Calu3 (cell line): ENCODE data around the gene TRIM31. TPM values are rescaled to one million over a fixed set of nuclear protein-coding genes. Genes with fewer than 3 reads are reported as not detected.

Experiments used
- BruUV-seq: library from RNA; stranded (reverse); fragments of 400-500 nt; replicated peaks from 2 replicates; lab custom pipeline; 2021; lab: Mats Ljungman, UMichigan
- CTCF ChIA-PET: fragments of 300-600 bp; sonication (Branson Sonifier 250); formaldehyde crosslinking; loops from one replicate; lab custom pipeline; 2022; ENCODE audit warnings: antibody characterized with exemption; lab: Charles Lee
- DNase-seq: peaks from one replicate; pipeline ENCODE4 v3.0.0; 2022
- H3K27ac Mint-ChIP-seq: one replicate; pipeline ENCODE4 v1.8.0; 2022; ENCODE audit warnings: mixed read lengths; ENCODE audit not compliant: unreplicated experiment
- H3K27me3 Mint-ChIP-seq: one replicate; pipeline ENCODE4 v1.8.0; 2022; ENCODE audit warnings: mixed read lengths; ENCODE audit not compliant: unreplicated experiment
- H3K36me3 Mint-ChIP-seq: one replicate; pipeline ENCODE4 v1.8.0; 2022; ENCODE audit warnings: mild to moderate bottlenecking, moderate library complexity, mixed read lengths; ENCODE audit not compliant: insufficient read depth, unreplicated experiment
- H3K4me1 Mint-ChIP-seq: one replicate; pipeline ENCODE4 v1.8.0; 2022; ENCODE audit warnings: mild to moderate bottlenecking, low read depth, mixed read lengths; ENCODE audit not compliant: unreplicated experiment
- H3K4me3 Mint-ChIP-seq: one replicate; pipeline ENCODE4 v1.8.0; 2022; ENCODE audit warnings: mild to moderate bottlenecking, low read depth, moderate library complexity, mixed read lengths; ENCODE audit not compliant: unreplicated experiment
- H3K9me3 Mint-ChIP-seq: one replicate; pipeline ENCODE4 v1.8.0; 2022; ENCODE audit warnings: low read depth, mixed read lengths; ENCODE audit not compliant: unreplicated experiment
- CTCF ChIP-seq: fragments of 200-600 bp; IDR thresholded peaks from one replicate; pipeline ENCODE4 v1.8.0; 2022; ENCODE audit warnings: antibody characterized with exemption; ENCODE audit not compliant: unreplicated experiment
- intact Hi-C: fragments of 100-400 bp; cut with micrococcal nuclease; formaldehyde crosslinking; loops from one replicate; pipeline ENCODE4 v1.10.0; 2022; ENCODE audit not compliant: unreplicated experiment
- total RNA-seq: library from RNA; stranded (reverse); gene quantifications from 2 replicates; pipeline ENCODE4 v1.2.3, GENCODE V29; 2022

Gene TRIM31
- total RNA-seq, 1 experiment from 2014 or later: 161 TPM

GRCh38 chr6:30116724-30117123 lies 3.8 kb upstream of the TRIM31 start:
- CTCF ChIA-PET: interaction anchor here (0.7 to 1.7 kb wide), 2 partner anchors 15 to 142 kb away, joined by 3 to 4 read pairs; no protein-coding TSS in a partner anchor
- BruUV-seq: no TSS peak
- TF ChIP-seq CTCF: no peak
- no peak for DNase-seq
- no peak overlapping the region for H3K4me3 Mint-ChIP-seq
- peaks cover 38% of the 10 kb centered on the region for H3K4me1 Mint-ChIP-seq
- H3K27me3 Mint-ChIP-seq: no peaks in the 10 kb centered on the region
- peaks cover 34% of the 10 kb centered on the region for H3K36me3 Mint-ChIP-seq
- no peak overlapping the region for H3K27ac Mint-ChIP-seq
- no peaks in the 10 kb centered on the region for H3K9me3 Mint-ChIP-seq
- intact Hi-C loops: no loop called here

GRCh38 chr6:30113841-30114240 lies 951 bp upstream of the TRIM31 start:
- Mint-ChIP-seq H3K4me1 (peaks cover 25% of the 10 kb centered on the region), H3K4me3 (peak overlapping the region; percentile 70), H3K9me3 (no peaks in the 10 kb centered on the region), H3K36me3 (peaks cover 50% of the 10 kb centered on the region), H3K27me3 (no peaks in the 10 kb centered on the region), H3K27ac (peak overlapping the region; percentile 73)
- BruUV-seq: no TSS peak
- no peak for DNase-seq
- TF ChIP-seq CTCF: no peak
- CTCF ChIA-PET: interaction anchor here (1.8 to 5.1 kb wide), 2 partner anchors 9 to 16 kb away, joined by 7 to 31 read pairs; no protein-coding TSS in a partner anchor
- intact Hi-C loops: loop anchor here (1.0 kb wide), 2 partner anchors 11 to 17 kb away; no protein-coding TSS in a partner anchor

GRCh38 chr6:30112402-30112994 lies 392 bp downstream of the TRIM31 start:
- CTCF ChIA-PET: interaction anchor here (0.7 to 5.1 kb wide), 8 partner anchors 9 to 287 kb away, joined by 3 to 31 read pairs (median 4); partner anchors contain the start of gene HLA-A
- Mint-ChIP-seq H3K27ac (peak overlapping the region; percentile 73), H3K27me3 (no peaks in the 10 kb centered on the region), H3K36me3 (peaks cover 63% of the 10 kb centered on the region), H3K9me3 (no peaks in the 10 kb centered on the region), H3K4me3 (peak overlapping the region; percentile 70), H3K4me1 (peaks cover 34% of the 10 kb centered on the region)
- BruUV-seq: TSS peak; percentile 80
- DNase-seq: peak; percentile 41
- TF ChIP-seq CTCF: no peak
- intact Hi-C loops: no loop called here

- H3K27ac Mint-ChIP-seq: peak overlapping the region; percentile 73
- BruUV-seq: no TSS peak
- TF ChIP-seq CTCF: no peak
- no peaks in the 10 kb centered on the region for H3K27me3 Mint-ChIP-seq
- intact Hi-C loops: no loop called here
- peaks cover 35% of the 10 kb centered on the region for H3K4me1 Mint-ChIP-seq
- H3K36me3 Mint-ChIP-seq: peaks cover 74% of the 10 kb centered on the region
- no peaks in the 10 kb centered on the region for H3K9me3 Mint-ChIP-seq
- no peak for DNase-seq
- H3K4me3 Mint-ChIP-seq: peak overlapping the region; percentile 70
- CTCF ChIA-PET: interaction anchor here (2.9 to 5.1 kb wide), 2 partner anchors 8 to 19 kb away, joined by 25 to 31 read pairs; no protein-coding TSS in a partner anchor
Measured at GRCh38 chr6:30111266-30111856, 1.5 kb downstream of the TRIM31 start.
